K562 (cell line): Measurements from ENCODE around the gene SPON1. TPM values are rescaled to one million over a fixed set of nuclear protein-coding genes. Genes with fewer than 3 reads are reported as not detected.
"Not testable (repeated sequence)": the region's sequence is repeated elsewhere in the genome, so short reads cannot be mapped to it uniquely, and the experiment has no call there.

Experiments
- ATAC-seq: fragments of 200-7000 bp; cut with Tn5 transposase; 3 replicates; pipeline ENCODE4 v1.9.1; 2020; ENCODE audit warnings: moderate library complexity
- BruUV-seq: library from RNA; stranded (reverse); fragments of 400-500 nt; replicated peaks from 2 replicates; lab custom pipeline; 2021; lab: Mats Ljungman, UMichigan
- CTCF ChIA-PET: fragments of 300-600 bp; formaldehyde crosslinking; extraction: SDS; loops from one replicate; lab custom pipeline; 2021; ENCODE audit warnings: low intra/inter-chr PET ratio; lab: Yijun Ruan, JAX
- POLR2A ChIA-PET: fragments of 300-600, 350-650 bp; sonication (Branson Sonifier 250); formaldehyde crosslinking; extraction: SDS; loops from one replicate; lab custom pipeline; 2021; ENCODE audit warnings: antibody characterized with exemption, inconsistent platforms; lab: Yijun Ruan, JAX
- DNase-seq, 4 experiments: peaks; one replicate each; pipeline versions ENCODE4 v3.0.0 to v3.0.0-alpha.2; 2011 to 2018; ENCODE audit warnings: low spot score in 3 of 4, mixed read lengths in 3 of 4; ENCODE audit errors: extremely low read depth in 1 of 4
- FAIRE-seq: peaks from 2 replicates; lab custom pipeline; 2011; peaks lifted over from hg19 to GRCh38; lab: Jason Lieb, UNC
- H2AFZ ChIP-seq: 2 replicates; pipeline ENCODE4 v1.6.0; 2011; ENCODE audit warnings: low read depth, low read length, control low read depth, inconsistent platforms
- H3K27ac ChIP-seq: fragments of 200-600 bp; 3 replicates; pipeline ENCODE4 v1.8.0; 2011; ENCODE audit warnings: low read depth, mild to moderate bottlenecking, control low read depth, inconsistent platforms, low read length, moderate library complexity, mixed read lengths; ENCODE audit errors: extremely low read depth
- H3K27me3 ChIP-seq, 2 experiments: fragments of 300-600 bp in 1 of 2; 2 replicates in 1 of 2; 3 replicates in 1 of 2; pipeline versions ENCODE4 v1.6.0 to v1.8.0; 2011; ENCODE audit warnings: inconsistent platforms in 2 of 2, low read length in 2 of 2, mild to moderate bottlenecking in 1 of 2, mixed read lengths in 1 of 2, moderate library complexity in 1 of 2; ENCODE audit not compliant: control insufficient read depth in 2 of 2, insufficient read depth in 2 of 2
- H3K36me3 ChIP-seq: fragments of 300-600 bp; 3 replicates; pipeline ENCODE4 v1.8.0; 2011; ENCODE audit warnings: mild to moderate bottlenecking, low read length, inconsistent platforms; ENCODE audit not compliant: control insufficient read depth, insufficient read depth
- H3K4me1 ChIP-seq, 2 experiments: fragments of 200-600 bp in 1 of 2; replicated peaks in 1 of 2; 2 replicates in 1 of 2; 3 replicates in 1 of 2; pipeline versions ENCODE4 v1.5.1 to v1.8.0; 2011; ENCODE audit warnings: inconsistent platforms in 2 of 2, low read length in 2 of 2, mild to moderate bottlenecking in 1 of 2, mixed read lengths in 1 of 2, moderate library complexity in 1 of 2; ENCODE audit not compliant: control insufficient read depth in 2 of 2, insufficient read depth in 2 of 2
- H3K4me2 ChIP-seq: 2 replicates; pipeline ENCODE4 v1.6.1; 2011; ENCODE audit warnings: low read length, control low read depth, inconsistent platforms, mixed read lengths; ENCODE audit not compliant: insufficient read depth
- H3K4me3 ChIP-seq: fragments of 200-600 bp; sonication (generic), shearing (Covaris generic); 2 replicates; pipeline ENCODE4 v1.5.1; 2016; ENCODE audit warnings: control low read depth, inconsistent platforms
- H3K79me2 ChIP-seq: fragments of 200-600 bp; 3 replicates; pipeline ENCODE4 v1.8.0; 2011; ENCODE audit warnings: low read length, inconsistent platforms; ENCODE audit not compliant: control insufficient read depth, insufficient read depth
- H3K9ac ChIP-seq, 2 experiments: 2 replicates each; pipeline versions ENCODE4 v1.6.0 to v1.6.1; 2011; ENCODE audit warnings: low read depth in 2 of 2, low read length in 2 of 2, control low read depth in 1 of 2, inconsistent platforms in 1 of 2, mild to moderate bottlenecking in 1 of 2, mixed read lengths in 1 of 2; ENCODE audit not compliant: insufficient read depth in 1 of 2
- H3K9me1 ChIP-seq: one replicate; pipeline ENCODE4 v1.6.0; 2011; ENCODE audit warnings: inconsistent platforms, mild to moderate bottlenecking, low read length, moderate library complexity; ENCODE audit not compliant: control insufficient read depth, insufficient read depth
- H3K9me3 ChIP-seq: replicated peaks from 2 replicates; pipeline ENCODE4 v1.5.1; 2011; ENCODE audit warnings: low read depth, low read length, inconsistent platforms; ENCODE audit not compliant: control insufficient read depth, insufficient read depth
- H4K20me1 ChIP-seq: replicated peaks from 2 replicates; pipeline ENCODE4 v1.6.1; 2011; ENCODE audit warnings: low read length, inconsistent platforms, mixed read lengths; ENCODE audit not compliant: control insufficient read depth, insufficient read depth
- FOXA3 ChIP-seq, 2 experiments: fragments of 450-650 bp in 1 of 2; sonication (generic) in 1 of 2; formaldehyde crosslinking; IDR thresholded peaks in 1 of 2; conservative IDR thresholded peaks in 1 of 2; 2 replicates each; pipeline versions ENCODE4 v1.4.0 to v1.8.0; 2020 to 2022; ENCODE audit warnings: mild to moderate bottlenecking in 2 of 2, missing genetic modification reagents in 1 of 2
- ZNF146 ChIP-seq: IDR thresholded peaks from one replicate; pipeline ENCODE4 v1.6.1; 2018; ENCODE audit warnings: missing compliant biosample characterization; ENCODE audit not compliant: unreplicated experiment
- WGBS: fragments of 100-300 bp; shearing (Covaris generic); methylation state at CpG from one replicate; pipeline ENCODE4 v1.1.6; 2016; ENCODE audit warnings: low coverage, mixed read lengths; ENCODE audit not compliant: insufficient coverage; ENCODE audit errors: missing lambda C conversion rate; 5-methylcytosine and 5-hydroxymethylcytosine counted together
- in situ Hi-C: fragments of 300-500 bp; cut with MboI; formaldehyde crosslinking; loops from 4 replicates; pipeline ENCODE4 v1.15.0; 2018; ENCODE audit warnings: inconsistent platforms, mixed read lengths
- intact Hi-C: fragments of 100-400 bp; cut with micrococcal nuclease; formaldehyde crosslinking; loops from 2 replicates; pipeline ENCODE4 v1.14.2; 2022
- polyA plus RNA-seq, 8 experiments: library from polyadenylated mRNA; depleted of rRNA in 4 of 8; stranded (reverse) in 5 of 8; unstranded in 3 of 8; fragments of >200 nt; fragmentation: Nextera tagmentation in 2 of 8; fragmentation: Illumina TruSeq in 1 of 8; extraction: Ambion mirVana in 2 of 8; extraction: Trizol in 1 of 8; gene quantifications; 2 replicates each; pipeline versions ENCODE4 v1.2.1 to v1.2.3, GENCODE V29; 2011 to 2014; ENCODE audit warnings: inconsistent platforms in 1 of 8, missing spikeins in 1 of 8
- total RNA-seq, 7 experiments: library from RNA; depleted of rRNA in 6 of 7; stranded (reverse); fragments of >200 nt in 6 of 7; fragmentation: Illumina TruSeq in 2 of 7; extraction: Trizol in 2 of 7; gene quantifications; 2 replicates each; pipeline versions ENCODE4 v1.2.1 to v1.2.3, GENCODE V29; 2011 to 2021; ENCODE audit warnings: low replicate concordance in 1 of 7

Gene SPON1
- total and polyA plus RNA-seq, 9 of the 15 experiments (the other 6 are each of a cell fraction or from before 2014, with no cell fraction given), result 0.04 to 0.06 TPM; not detected in 7

DNA sequence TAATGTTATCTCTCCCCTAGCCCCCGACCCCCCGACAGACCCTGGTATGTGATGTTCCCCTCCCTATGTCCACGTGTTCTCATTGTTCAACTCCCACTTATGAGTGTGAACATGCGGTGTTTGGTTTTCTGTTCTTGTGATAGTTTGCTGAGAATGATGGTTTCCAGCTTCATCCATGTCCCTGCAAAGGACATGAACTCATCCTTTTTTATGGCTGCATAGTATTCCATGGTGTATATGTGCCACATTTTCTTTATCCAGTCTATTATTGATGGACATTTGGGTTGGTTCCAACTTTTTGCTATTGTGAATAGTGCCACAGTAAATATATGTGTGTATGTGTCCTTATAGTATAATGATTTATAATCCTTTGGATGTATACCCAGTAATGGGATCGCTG lies 24.2 kb downstream of the SPON1 start:
- in situ Hi-C loops, result not testable (repeated sequence)

DNA sequence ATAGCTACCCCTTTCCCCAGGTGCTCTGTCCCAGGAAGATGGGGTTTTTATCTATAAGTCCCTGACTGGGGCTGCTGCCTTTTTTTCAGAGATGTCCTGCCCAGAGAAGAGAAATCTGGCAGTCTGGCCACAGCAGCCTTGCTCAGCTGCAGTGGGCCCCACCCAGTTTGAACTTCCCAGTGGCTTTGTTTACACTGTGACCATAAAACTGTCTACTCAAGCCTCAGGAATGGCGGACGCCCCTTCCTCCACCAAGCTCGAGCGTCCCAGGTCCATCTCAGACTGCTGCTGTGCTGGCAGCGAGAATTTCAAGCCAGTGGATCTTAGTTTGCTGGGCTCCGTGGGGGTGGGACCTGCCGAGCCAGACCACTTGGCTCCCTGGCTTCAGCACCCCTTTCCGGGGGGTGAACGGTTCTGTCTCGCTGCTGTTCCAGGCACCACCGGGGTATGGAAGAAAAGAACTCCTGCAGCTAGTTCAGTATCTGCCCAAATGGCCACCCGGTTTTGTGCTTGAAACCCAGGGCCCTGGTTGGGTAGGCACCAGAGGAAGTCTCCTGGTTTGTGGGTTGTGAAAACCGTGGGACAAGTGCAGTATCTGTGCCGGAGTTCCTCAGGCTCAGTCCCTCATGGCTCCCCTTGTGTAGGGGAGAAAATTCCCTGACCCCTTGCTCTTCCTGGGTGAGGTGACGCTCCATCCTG lies 29.8 kb downstream of the SPON1 start:
- DNase-seq, H3K9me3 ChIP-seq, H2AFZ ChIP-seq, ATAC-seq, H4K20me1 ChIP-seq, H3K27me3 ChIP-seq, H3K27ac ChIP-seq, intact Hi-C loops, H3K4me3 ChIP-seq, H3K36me3 ChIP-seq, H3K9ac ChIP-seq, FAIRE-seq, H3K4me2 ChIP-seq, H3K4me1 ChIP-seq, H3K79me2 ChIP-seq, CTCF ChIA-PET, H3K9me1 ChIP-seq, BruUV-seq, in situ Hi-C loops: not testable (repeated sequence)
- peak in 1 of 2 experiments; percentile 35; a peak in 1 of 4 replicates for TF ChIP-seq FOXA3 (CRISPR knock-in tag; conservative IDR thresholded peaks at IDR 0.05 in 1 of 2, IDR thresholded peaks at IDR 0.05 in 1 of 2)
- WGBS, result 0% methylated on average over 10 of the region's 15 CpGs
- POLR2A ChIA-PET, result interaction anchor here (0.6 kb wide), 1 partner anchor 67 kb away, joined by 3 read pairs; no protein-coding TSS in a partner anchor

More for the DNA sequence above, 24.2 kb downstream of the SPON1 start:
- H3K9ac ChIP-seq, H3K36me3 ChIP-seq, H3K4me2 ChIP-seq, intact Hi-C loops, H3K9me1 ChIP-seq, H2AFZ ChIP-seq, H3K27ac ChIP-seq, BruUV-seq, CTCF ChIA-PET, H4K20me1 ChIP-seq, FAIRE-seq, POLR2A ChIA-PET, DNase-seq, H3K9me3 ChIP-seq, ATAC-seq, H3K4me1 ChIP-seq, H3K27me3 ChIP-seq, H3K79me2 ChIP-seq, H3K4me3 ChIP-seq: not testable (repeated sequence)
- TF ChIP-seq ZNF146 (CRISPR knock-in tag), result peak; percentile 53
- WGBS, result 3% methylated on average over 5 of the region's 5 CpGs
